Right lung (tissue), 5 donors: Measurements from ENCODE around the gene PP2D1. TPM values are rescaled to one million over a fixed set of nuclear protein-coding genes. Genes with fewer than 3 reads are reported as not detected.
A peak's percentile ranks its signal among the peaks of the same experiment; 100 is the strongest.
"Not testable (repeated sequence)": the region's sequence is repeated elsewhere in the genome, so short reads cannot be mapped to it uniquely, and the experiment has no call there.

Source experiments
- DNase-seq, 2 donors: peaks; one replicate each; pipeline ENCODE4 v3.0.0-alpha.2; 2013
- polyA plus RNA-seq, 5 donors: library from polyadenylated mRNA; unstranded; fragments of 120-200 nt; gene quantifications; one replicate each; pipeline versions ENCODE4 v1.2.1 to v1.2.3, GENCODE V29; 2013; ENCODE audit warnings: inconsistent platforms in 1 of 5, low replicate concordance in 1 of 5; ENCODE audit not compliant: insufficient read length in 5 of 5, insufficient read depth in 1 of 5

The PP2D1 gene
- polyA plus RNA-seq, 5 donors, result 0.66 to 1.3 (median 0.70) TPM

- DNase-seq, result peak; percentile 80 to 81
These were observed 28.6 kb upstream of the PP2D1 start for GRCh38 chr3:20040548-20041196.

- peak; percentile 81 to 89 for DNase-seq
These were observed 27.9 kb upstream of the PP2D1 start, which contains the start of gene KAT2B for GRCh38 chr3:20039765-20040547. TSS of gene KAT2B (plus strand) at chr3:20040446. CDS start at chr3:20040478, 32 bp downstream.

- no peak for DNase-seq
These were observed 27.4 kb upstream of the PP2D1 start for GRCh38 chr3:20039466-20039764.

- DNase-seq, result no peak
These were observed 26.8 kb upstream of the PP2D1 start for GRCh38 chr3:20038699-20039465.

- DNase-seq, result no peak
These were observed 25.4 kb upstream of the PP2D1 start for GRCh38 chr3:20037255-20037996.

- DNase-seq, result no peak
These were observed 23.0 kb upstream of the PP2D1 start for GRCh38 chr3:20035019-20035418.

- not testable (repeated sequence) for DNase-seq
These were observed 19.9 kb upstream of the PP2D1 start for GRCh38 chr3:20031939-20032338.

- DNase-seq, result no peak
These were observed 16.9 kb upstream of the PP2D1 start for GRCh38 chr3:20028905-20029331.

- no peak for DNase-seq
These were observed 15.1 kb upstream of the PP2D1 start for GRCh38 chr3:20027136-20027535.

- DNase-seq, result no peak
These were observed 11.8 kb upstream of the PP2D1 start for GRCh38 chr3:20023623-20024405.

- DNase-seq, result no peak
These were observed 11.0 kb upstream of the PP2D1 start for GRCh38 chr3:20022954-20023622.

- not testable (repeated sequence) for DNase-seq
These were observed 4.0 kb upstream of the PP2D1 start for GRCh38 chr3:20016076-20016475.

GRCh38 chr3:20015525-20015924 lies 3.5 kb upstream of the PP2D1 start:
- no peak for DNase-seq

GRCh38 chr3:20013396-20013795 lies 1.3 kb upstream of the PP2D1 start:
- DNase-seq, result no peak

GRCh38 chr3:20008646-20009045 lies 3.4 kb downstream of the PP2D1 start:
- no peak for DNase-seq

- DNase-seq, result no peak
These were observed 4.1 kb downstream of the PP2D1 start for GRCh38 chr3:20007960-20008359.

- no peak for DNase-seq
These were observed 10.1 kb downstream of the PP2D1 start for GRCh38 chr3:20001932-20002331.

GRCh38 chr3:19997502-19997901 lies 14.6 kb downstream of the PP2D1 start:
- DNase-seq, result no peak

GRCh38 chr3:19994796-19995195 lies 17.3 kb downstream of the PP2D1 start:
- DNase-seq, result no peak

- not testable (repeated sequence) for DNase-seq
These were observed 23.2 kb downstream of the PP2D1 start for GRCh38 chr3:19988904-19989303.

- no peak for DNase-seq
These were observed 40.0 kb downstream of the PP2D1 start for GRCh38 chr3:19972054-19972453.
